Right renal pelvis (tissue), 4 donors: ENCODE results near the gene HS1BP3. TPM values are rescaled to one million over a fixed set of nuclear protein-coding genes. Genes with fewer than 3 reads are reported as not detected.

Experiments
- DNase-seq, 4 donors: peaks; one replicate each; pipeline ENCODE4 v3.0.0-alpha.2; 2013; ENCODE audit warnings: low read depth in 4 of 4, low spot score in 3 of 4, missing footprints in 1 of 4
- polyA plus RNA-seq, 4 donors: library from polyadenylated mRNA; unstranded; fragments of 120-200 nt; gene quantifications; one replicate each; pipeline ENCODE4 v1.2.1, GENCODE V29; 2013; ENCODE audit not compliant: insufficient read length in 4 of 4

The HS1BP3 gene
- polyA plus RNA-seq, 4 donors: 18.9 to 22.0 (median 19.2) TPM

DNA sequence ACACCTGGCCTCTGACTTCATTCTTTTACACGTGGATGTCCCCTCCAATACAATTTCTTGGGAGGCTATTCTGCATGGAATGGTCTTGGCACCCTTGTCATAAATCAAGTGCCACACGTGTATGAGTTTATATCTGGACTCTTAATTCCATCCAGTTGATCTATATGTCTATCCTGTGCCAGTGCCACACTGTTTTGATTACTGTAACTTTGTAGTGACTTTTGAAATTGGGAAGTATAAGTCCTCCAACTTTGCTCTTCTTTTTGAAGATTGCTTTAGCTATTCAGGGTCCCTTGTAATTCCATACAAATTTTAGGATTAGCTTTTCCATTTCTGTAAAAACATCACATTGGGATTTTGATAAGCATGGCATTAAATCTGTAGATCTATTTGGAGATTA is 43.5 kb downstream of the HS1BP3 start:
- DNase-seq: no peak

DNA sequence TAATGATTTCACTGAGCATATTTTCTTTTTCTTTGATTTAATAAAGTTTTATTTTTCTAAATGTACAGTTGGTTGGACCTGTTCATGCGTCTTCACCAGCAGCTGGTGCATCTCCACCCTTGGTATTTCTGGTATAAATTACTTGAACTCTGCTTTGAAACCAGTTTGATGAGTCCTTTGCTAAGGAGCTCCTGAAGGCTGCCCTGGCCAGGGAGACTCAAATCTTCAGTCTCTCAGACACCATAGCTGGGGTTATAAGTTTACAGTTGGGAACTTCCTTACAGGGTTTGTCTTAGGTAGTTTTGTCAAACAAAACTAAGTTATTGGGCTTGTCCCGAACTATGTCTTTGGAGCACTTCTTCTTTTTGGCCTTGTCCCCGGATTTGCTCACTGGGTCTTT is 44.7 kb downstream of the HS1BP3 start:
- no peak for DNase-seq

DNA sequence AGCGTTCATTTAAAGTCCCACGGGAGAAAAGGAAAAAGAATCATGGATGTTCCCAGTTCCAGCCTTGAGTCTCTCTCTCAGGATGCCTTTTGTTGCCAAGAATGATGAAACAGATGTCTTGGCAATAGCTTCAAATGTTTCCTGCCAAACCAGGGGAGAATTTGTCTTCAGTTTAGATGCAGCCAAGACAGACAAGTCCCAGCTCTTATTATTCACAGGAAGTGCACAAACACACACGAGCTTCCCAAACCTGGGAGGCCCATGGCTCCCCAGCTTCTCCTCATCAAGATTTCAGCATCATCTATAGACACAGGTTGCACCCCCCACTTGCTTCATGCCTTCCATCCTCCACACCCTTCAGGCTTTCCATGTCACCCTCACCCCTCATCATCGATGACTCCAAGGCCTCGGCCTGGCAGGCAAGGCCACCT is 45.9 kb downstream of the HS1BP3 start:
- DNase-seq: no peak

DNA sequence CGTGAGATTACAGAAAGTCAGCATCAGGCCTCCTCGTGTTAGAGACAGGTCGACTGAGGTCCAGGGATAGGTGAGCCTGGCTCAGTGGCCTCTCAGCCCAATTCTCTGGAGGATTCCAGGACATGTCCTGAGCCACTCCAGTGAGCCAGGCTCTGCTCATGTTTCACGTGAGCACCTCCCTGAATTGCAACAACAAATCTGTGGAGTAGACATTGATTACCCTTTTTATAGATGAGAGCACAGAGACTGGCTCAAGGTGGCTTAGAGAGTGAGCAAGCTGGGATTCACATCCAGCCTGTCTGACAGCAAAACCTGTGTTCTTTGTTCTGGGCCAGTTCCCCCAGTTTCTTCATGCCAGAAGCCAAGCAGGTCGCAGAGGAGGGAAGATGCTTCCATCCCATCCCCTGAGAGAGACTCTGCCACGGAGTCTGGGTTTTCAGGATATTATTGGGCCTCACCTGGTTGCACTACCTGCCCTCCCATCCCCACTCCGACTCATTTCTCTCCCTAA is 46.4 kb downstream of the HS1BP3 start:
- DNase-seq: no peak

DNA sequence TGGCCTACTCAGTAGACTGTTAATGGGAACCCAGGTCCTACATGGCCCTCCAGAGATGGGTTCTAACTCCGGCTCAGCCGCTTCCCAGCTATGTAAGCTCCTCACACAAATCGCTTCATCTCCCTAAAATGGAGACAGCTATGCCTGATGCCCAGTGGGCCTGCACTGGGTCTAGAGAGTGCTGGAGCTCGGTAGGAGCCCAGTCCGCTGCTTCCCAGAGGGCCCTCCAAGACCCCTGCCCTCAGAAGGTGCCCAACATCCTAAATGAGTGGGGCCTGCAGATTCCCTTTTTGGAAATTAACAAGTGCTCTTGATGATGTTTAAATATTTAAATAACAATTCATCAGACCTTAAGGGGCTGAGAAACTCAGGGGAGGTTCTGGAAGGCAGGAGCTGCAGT is 47.1 kb downstream of the HS1BP3 start:
- no peak for DNase-seq

DNA sequence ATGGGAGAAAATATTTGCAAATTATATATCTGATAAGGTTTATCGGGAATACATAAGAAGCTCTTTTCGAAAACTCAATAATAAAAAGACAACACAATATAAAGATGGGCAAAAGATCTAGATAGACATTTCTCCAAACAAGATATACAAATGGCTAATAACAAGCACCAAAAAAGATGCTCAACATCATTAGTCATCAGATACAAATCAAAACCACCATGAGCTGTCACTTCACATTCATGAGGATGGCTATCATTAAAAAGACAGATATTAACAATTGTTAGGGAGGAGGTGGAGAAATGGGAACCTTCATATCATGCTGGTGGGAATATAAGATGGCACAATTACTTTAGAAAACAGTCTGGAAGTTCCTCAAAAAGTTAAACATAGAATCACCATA is 48.1 kb downstream of the HS1BP3 start:
- no peak for DNase-seq

DNA sequence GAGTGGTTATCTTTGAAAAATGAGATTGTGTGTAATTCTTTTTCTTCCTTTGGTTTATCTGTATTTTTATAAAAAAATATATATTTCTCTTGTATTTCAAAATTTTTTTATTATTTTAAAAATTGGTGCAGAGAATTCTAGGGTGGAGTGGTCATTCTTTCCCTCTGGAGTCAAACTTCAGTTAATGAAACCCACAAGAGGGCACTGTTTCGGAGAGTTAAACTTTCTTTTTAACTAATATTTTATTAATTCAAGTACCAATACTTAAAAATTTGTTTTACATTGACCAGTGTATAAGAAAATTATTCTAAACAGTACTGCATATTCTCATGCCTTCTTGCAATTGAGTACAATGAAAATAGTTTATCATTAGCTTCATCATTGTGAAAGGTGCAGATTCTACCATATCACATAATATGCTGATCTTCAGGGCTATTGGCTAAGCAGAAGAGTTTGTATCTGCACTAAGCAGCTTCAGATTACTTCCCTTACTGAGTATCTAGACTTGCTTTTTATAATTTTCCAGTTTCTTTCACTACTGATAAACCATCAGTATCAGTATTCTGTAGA is 50.1 kb downstream of the HS1BP3 start:
- DNase-seq: no peak

DNA sequence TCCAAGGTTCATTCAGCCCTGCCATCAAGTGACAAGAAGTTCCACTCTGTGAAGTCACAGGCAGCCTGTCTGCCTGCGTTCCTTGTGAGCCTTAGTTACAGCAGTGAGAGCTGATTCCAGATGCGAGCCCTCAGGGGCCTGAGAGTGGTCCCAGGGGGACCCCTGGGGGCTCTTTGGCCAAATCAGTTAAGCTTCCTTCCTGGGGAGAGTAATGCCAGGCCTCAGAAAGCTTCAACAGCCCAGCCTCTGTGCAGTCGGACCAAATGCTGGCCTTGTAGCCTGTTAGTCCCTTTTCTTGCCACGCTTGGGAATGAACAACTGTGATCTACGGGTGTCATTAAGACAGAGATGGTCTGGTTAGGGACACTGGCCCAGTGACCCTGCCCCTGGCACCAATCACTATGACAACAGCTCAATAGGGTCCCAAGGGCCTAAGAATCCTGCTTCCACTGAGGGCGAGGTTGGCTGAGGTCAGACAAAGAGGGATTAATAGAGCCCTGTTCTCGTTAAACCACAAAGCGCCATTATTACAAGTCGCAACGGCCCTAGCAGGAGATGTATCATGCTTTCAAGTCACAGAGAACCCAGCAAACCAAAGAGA is 50.9 kb downstream of the HS1BP3 start:
- no peak for DNase-seq

DNA sequence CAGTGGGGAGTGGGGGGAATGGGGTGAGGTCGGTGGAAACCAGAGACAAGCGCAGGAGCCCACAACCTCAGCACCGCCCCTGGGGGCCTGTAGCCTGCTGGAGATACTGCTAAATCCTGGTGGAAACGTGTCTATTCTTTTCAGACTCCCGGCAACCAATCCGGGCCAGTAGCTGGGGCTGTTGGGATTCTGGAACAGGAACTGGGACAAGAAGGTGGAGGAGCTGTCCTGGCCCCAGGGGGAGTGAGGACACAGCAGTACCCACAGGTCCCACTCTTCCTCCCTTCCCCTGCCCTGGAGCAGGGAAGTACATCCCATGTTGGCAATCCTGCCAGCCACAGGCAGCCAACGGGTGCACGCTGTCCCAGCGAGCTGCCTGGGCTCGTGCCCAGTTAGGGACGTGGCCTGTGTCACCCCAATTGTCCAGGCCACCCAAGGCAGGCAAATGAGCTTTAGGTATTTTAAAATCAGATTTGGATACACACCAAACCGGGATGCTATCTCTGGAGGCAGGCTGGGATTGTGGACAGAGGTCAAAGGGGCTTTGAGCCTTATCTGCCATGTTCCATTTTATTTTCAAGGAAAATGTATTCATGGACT is 51.8 kb downstream of the HS1BP3 start:
- DNase-seq: no peak

DNA sequence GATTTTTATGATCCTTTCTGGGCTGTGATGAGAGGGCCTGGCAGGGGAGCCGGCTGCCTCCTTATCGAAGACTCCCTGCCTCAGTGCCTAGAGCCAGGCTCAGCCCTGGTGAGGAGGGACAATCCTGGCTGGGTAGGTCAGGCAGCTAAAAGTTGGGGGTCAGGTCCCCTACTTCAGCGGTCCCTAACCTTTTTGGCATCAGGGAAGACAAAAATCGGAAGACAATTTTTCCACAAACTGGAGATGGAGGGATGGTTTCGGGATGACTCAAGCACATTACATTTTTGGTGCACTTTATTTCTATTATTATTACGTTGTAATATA is 53.1 kb downstream of the HS1BP3 start:
- DNase-seq: no peak

DNA sequence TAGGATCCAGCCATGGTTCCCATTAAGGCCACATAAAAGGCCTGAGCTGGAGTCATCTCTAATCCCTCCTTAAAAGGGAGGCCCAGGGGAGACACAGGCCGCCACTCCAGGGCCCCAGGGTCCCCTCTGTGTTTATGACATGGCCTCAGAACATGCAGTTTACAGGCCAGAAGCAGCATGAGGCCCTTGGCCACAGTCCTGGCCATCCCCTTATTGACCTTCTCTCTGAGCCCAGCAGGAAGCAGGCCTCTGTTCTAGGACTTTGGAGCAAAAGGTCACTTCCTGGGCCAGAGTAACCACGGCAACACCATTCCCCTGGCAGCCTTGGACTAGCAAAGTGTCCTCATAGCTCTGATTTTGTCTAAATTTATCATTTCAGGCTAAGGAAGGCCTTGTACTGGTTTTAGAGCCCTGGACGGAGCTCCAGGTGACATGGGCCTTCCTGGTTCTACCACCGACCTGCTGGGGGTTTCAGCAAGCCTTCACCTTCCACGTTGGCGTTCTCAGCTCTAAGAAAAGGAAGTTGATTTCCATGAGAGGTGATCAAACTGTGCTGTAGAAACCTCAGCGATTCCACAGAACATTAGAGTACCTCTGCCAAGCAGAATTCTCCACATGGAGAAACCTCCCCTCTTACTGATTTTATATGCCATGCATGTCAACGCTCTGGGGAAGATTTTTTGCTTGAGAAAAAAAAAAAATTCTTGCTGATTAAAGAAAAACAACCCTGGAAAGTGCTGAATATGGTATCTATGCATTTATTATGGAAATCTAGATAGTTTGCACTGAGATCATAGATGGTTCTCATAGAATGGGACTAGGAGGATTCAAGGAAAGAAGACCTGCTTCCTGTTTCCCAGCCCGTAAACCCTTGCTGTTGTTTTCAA is 53.7 kb downstream of the HS1BP3 start:
- no peak for DNase-seq

DNA sequence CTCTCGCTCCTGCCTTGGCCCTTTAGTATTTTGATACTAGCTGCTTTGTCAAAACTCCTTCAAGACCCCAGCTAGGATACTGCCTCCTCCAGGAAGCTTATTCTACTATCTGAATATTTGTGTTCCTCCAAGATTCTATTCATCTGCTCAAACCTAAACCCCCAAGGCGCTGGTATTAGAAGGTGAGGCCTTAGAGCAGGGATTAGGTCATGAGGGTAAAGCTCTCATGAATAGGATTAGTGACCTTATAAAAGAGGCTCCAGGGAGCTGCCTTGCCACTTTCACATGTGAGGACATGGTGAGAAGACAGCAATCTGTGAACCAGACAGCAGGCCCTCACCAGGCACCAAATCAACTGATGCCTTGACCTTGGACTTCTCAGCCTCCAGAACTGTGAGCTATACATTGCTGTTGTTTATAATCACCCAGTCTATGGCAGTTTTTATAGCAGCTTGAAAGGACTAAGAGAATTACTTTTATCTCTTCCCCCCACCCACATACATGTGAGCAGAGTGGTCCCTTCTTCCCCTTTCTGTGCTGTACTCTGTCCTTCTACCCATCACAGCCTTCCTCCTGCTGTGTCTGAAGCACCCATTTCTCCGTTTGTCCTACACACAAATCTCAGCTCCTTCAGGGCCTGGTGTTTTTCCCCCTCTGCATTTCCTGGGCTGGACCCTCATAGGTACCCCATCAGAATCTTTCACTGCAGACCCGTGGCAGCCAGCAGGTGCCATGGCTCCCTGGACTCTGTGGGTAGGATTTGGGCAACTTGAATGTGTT is 54.5 kb downstream of the HS1BP3 start:
- no peak for DNase-seq

DNA sequence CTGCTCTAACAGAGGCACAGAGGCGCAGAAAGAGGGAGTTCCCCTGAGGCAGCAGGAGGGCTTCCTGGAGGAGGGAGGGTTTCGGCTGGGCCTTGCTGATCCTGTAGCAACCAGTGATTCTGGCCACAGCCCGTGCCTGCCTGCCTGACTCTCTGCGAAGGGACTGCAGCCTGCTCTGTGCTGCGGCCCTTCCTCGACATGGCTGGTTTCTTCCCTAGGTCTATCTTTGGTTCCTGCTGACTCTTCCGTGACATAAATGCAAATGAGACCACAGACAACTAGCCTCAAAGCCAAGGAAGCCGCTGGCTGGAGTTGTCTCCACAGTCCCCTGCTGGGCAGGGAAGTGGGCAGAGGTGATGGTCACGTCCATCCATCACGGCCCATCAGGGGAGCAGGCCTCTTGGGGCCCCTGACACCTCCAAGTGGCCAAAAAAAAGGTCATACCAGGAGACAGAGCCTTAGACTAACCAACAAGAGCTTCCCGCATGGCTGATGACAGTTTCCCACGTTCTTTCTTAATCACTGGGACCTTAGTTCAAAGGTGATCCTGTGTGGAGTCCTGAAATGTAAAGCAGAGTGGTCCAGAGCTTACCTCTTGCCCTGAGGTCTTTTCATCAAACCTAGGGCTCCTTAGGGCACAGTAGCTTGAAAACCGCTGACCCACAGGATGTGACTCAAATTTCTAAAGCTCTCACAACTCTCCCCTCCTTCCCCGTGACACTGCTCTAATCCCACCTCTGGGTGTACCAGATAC is 55.3 kb downstream of the HS1BP3 start:
- no peak for DNase-seq

DNA sequence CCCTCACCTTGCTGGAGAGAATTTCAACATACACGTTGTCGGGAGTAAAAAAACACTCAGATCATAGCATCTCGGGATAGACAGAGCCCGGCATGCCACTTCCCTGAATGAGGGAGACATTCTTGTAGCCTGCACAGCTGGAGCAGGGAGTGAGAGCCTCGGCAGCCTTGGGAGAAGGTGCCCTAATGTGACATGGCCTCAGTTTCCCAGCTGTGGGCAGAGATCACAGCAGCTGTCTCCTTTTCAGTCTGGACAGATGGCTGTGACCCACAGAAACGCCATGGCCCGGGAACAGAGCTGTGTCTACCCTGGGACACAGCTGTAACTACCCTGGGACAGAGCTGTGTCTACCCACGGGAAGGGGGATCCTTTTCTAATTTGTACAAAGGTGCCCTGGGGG is 55.9 kb downstream of the HS1BP3 start:
- no peak for DNase-seq

DNA sequence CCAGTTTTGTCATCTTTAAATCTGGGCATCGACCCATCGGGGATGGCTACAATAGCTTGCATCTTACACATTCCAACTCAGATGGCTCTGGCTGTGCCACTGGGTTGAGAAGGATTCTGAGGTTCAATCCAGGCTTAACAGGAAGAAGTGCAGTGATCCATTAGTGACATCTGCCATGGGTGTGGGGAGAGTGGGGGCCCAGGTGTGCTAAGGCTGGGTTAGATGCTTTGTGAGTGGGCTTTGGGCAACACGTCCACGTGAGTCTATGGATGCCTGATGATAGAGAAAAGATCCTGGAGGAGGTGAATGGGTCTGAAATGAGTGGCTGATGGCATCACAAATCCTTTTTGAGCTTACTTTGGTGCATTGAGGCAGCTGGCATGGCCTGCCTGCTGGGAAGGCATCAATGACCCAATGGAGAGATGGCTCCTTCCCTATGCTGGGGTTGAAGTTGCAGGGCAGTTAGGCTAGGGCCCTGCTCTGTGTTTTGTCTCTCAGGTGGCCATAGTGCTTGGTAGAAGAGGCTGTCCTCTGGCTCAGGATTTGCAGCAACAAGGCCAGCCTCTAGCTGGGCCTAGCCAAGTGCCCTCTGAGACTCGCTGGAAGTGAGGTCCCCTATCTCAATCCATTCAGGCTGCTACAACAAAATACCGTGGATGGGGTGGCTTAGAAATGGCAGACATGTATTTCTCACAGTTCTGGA is 56.7 kb downstream of the HS1BP3 start:
- DNase-seq: no peak

DNA sequence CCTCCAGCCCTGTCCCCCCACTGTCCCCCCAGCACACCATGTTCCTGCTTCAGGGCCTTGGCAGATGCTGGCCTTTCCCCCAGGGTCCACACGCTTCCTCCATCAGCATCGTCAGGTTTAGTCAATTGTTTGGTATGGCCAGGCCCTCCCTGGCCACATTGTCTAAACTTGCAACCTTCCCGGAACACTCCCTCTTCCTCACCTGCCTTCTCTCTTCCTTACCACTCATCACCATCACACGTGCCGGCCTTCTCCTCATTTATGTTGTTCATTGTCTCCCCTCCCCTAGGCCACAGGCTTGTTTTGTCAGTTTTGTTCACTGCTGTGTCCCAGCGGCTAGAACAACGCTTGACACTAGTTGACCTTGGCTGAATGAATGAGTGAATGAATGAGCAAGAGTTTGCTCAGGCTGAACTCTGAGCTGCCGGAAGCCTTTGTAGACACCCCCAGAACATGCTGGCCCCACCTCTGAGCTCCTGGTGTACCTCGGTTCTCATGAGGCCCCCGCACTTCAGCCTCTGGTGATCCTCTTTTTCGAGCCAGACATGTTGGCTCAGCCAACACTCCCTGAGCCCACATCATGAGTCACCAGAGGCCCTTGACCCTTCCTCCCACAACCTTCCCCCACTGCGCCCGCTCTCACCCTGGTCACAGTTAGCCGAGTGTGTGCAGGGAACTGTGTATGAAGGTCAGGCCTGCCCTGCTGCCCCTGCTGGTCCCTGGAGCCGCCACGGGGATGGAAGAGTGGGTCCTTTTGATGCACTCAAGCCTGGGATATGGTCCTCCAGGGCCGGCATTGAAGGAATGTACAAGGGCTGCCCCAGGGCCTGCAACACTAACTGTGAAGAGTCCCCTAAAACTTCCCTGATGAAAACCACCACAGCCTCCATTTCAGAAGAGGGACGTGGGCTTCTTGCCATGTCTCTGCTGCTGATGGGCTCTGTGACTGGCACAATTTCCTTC is 57.5 kb downstream of the HS1BP3 start:
- DNase-seq: no peak

DNA sequence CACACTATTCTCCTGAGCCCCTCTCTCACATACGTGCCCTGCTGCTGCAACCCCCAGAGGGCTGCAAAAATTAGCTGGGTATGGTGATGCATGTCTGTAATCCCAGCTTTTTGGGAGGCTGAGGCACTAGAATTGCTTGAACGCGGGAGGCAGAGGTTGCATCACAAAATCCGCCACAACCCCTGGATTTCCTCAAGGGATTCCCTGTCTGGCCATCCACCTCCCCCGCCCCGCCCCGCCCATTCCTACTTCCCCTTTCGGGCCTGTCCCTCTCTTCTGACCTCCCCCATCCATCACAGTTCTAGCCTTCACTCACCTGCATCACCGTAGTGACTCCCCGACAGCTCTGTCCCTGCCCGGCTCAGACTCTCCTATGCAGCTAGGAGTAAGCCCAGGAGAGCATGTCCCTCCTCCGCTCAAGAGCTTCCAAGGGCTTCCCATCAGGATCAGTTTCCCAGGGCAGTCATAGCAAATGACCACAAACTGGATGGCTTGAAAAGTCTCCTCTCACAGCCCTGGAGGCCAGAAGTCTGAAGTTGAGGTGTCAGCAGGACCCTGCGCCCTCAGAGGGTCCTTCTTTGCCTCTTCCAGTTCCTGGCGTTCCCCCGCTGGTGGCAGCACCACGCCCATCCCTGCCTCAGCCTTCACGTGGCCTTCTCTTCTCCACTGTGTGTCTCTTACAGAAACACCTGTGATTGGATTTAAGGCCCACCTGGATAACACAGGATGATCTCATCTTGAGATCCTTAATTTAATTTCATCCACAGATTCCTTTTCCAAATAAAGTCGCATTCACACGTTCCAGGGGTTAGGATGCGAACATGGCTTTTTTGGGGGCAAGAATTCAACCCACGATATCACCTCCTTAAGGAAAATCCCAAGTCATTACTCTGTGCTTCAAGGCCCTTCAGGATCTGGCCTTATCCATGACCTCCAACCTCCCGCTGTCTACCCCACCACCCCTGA is 58.5 kb downstream of the HS1BP3 start:
- DNase-seq: no peak
